ENCODE results near the gene OR8H3. TPM values are rescaled to one million over a fixed set of nuclear protein-coding genes. Genes with fewer than 3 reads are reported as not detected.

Gene OR8H3
- total and polyA plus RNA-seq, 2 of the 13 experiments (the other 11 are each of a cell fraction or from before 2014, with no cell fraction given), result not detected

GRCh38 chr11:56163804-56164203, 41.6 kb downstream of the OR8H3 start:
- no peak overlapping the region for H3K4me2 ChIP-seq (ENCODE audit: low read depth, low read length)
- no peak overlapping the region for H3K27ac ChIP-seq (ENCODE audit: extremely low read length, insufficient read depth, low read length)
- intact Hi-C loops (cut with micrococcal nuclease; ENCODE audit: unreplicated experiment), result no loop called here
- POLR2A ChIA-PET, result no interaction called here
- no peak for FAIRE-seq
- no peak for ATAC-seq
- H3K9ac ChIP-seq (ENCODE audit: insufficient read depth, low read depth, low read length), result no peak overlapping the region
- no peaks in the 10 kb centered on the region for H3K4me1 ChIP-seq (ENCODE audit: insufficient read depth, low read length)
- CTCF ChIA-PET (ENCODE audit: low intra/inter-chr PET ratio, low total read pairs), result no interaction called here
- DNase-seq (ENCODE audit: low spot score), result no peak
- no TSS peak for BruUV-seq (replicated peaks)
- no peaks in the 10 kb centered on the region for H3K36me3 ChIP-seq (replicated peaks in 1 of 2; ENCODE audit: control insufficient read depth in 1 of 2, insufficient read depth in 2 of 2, low read length in 2 of 2)
- H3K9me3 ChIP-seq (ENCODE audit: low read length), result peaks cover 41% of the 10 kb centered on the region
- H2AFZ ChIP-seq (ENCODE audit: low read length), result no peak overlapping the region
- no peaks in the 10 kb centered on the region for H3K79me2 ChIP-seq (ENCODE audit: insufficient read depth, low read length)
- 33% methylated on average over 3 of the region's 3 CpGs for WGBS (ENCODE audit: low lambda C conversion rate)
- H3K27me3 ChIP-seq (ENCODE audit: control insufficient read depth in 1 of 2, insufficient read depth in 2 of 2, low read length in 2 of 2), result no peaks in the 10 kb centered on the region
- TF ChIP-seq MAFK (conservative IDR thresholded peaks at IDR 0.05 in 1 of 2, IDR thresholded peaks at IDR 0.05 in 1 of 2; ENCODE audit: low read length in 2 of 2) (peak; percentile 94 to 96), MAFF (IDR thresholded peaks at IDR 0.05; ENCODE audit: low read depth, low read length) (peak; percentile 95), ARHGAP35 (CRISPR knock-in tag; IDR thresholded peaks at IDR 0.05; ENCODE audit: borderline replicate concordance) (no peak), ZSCAN30 (CRISPR knock-in tag; IDR thresholded peaks at IDR 0.05) (no peak), CAMTA2 (CRISPR knock-in tag; IDR thresholded peaks at IDR 0.05; ENCODE audit: borderline replicate concordance) (no peak), ZKSCAN5 (CRISPR knock-in tag; IDR thresholded peaks at IDR 0.05) (no peak)
- TF ChIP-seq, protein P1, sequence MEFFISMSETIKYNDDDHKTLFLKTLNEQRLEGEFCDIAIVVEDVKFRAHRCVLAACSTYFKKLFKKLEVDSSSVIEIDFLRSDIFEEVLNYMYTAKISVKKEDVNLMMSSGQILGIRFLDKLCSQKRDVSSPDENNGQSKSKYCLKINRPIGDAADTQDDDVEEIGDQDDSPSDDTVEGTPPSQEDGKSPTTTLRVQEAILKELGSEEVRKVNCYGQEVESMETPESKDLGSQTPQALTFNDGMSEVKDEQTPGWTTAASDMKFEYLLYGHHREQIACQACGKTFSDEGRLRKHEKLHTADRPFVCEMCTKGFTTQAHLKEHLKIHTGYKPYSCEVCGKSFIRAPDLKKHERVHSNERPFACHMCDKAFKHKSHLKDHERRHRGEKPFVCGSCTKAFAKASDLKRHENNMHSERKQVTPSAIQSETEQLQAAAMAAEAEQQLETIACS (CRISPR knock-in tag; IDR thresholded peaks at IDR 0.05), result no peak
- TF ChIP-seq, protein P2, sequence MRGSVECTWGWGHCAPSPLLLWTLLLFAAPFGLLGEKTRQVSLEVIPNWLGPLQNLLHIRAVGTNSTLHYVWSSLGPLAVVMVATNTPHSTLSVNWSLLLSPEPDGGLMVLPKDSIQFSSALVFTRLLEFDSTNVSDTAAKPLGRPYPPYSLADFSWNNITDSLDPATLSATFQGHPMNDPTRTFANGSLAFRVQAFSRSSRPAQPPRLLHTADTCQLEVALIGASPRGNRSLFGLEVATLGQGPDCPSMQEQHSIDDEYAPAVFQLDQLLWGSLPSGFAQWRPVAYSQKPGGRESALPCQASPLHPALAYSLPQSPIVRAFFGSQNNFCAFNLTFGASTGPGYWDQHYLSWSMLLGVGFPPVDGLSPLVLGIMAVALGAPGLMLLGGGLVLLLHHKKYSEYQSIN (CRISPR knock-in tag; IDR thresholded peaks at IDR 0.05; ENCODE audit: borderline replicate concordance), result no peak
- H4K20me1 ChIP-seq (ENCODE audit: insufficient read depth, low read length), result no peaks in the 10 kb centered on the region
- H3K4me3 ChIP-seq (replicated peaks in 1 of 3; ENCODE audit: insufficient read depth in 1 of 3, low read depth in 2 of 3, low read length in 3 of 3), result no peak overlapping the region
- in situ Hi-C loops (cut with HindIII; ENCODE audit: extremely low pct_ligation_motif_present, low pct_unique_long_range_greater_than_20kb), result no loop called here

Data from HepG2 (cell line).